Measurements from ENCODE around the gene TRPC6. TPM values are rescaled to one million over a fixed set of nuclear protein-coding genes. Genes with fewer than 3 reads are reported as not detected.

The TRPC6 gene
- total RNA-seq, 1 donor from 2014 or later: 5.6 TPM

- Histone ChIP-seq H3K9me3 (no peaks in the 10 kb centered on the region), H3K36me3 (no peaks in the 10 kb centered on the region), H3K27ac (no peak overlapping the region), H3K4me3 (no peak overlapping the region), H3K4me1 (no peaks in the 10 kb centered on the region), H3K27me3 (no peaks in the 10 kb centered on the region)
- intact Hi-C loops (cut with DNase I): no loop called here
- DNase-seq (ENCODE audit: extremely low spot score in 2 of 2): no peak
- TF ChIP-seq POLR2AphosphoS5 (IDR thresholded peaks at IDR 0.05; ENCODE audit: insufficient read depth in 1 of 2, low read depth in 1 of 2): no peak
- peak in 1 of 3 experiments; percentile 33 for TF ChIP-seq CTCF (IDR thresholded peaks at IDR 0.05)
Measured at GRCh38 chr11:101456812-101457211, 127.0 kb downstream of the TRPC6 start.

- no peak for TF ChIP-seq CTCF (IDR thresholded peaks at IDR 0.05)
- TF ChIP-seq POLR2A (IDR thresholded peaks at IDR 0.05): no peak
- no peak for TF ChIP-seq POLR2AphosphoS5 (IDR thresholded peaks at IDR 0.05; ENCODE audit: insufficient read depth in 1 of 2, low read depth in 1 of 2)
- Histone ChIP-seq H3K9me3 (no peaks in the 10 kb centered on the region), H3K4me1 (no peaks in the 10 kb centered on the region), H3K4me3 (no peak overlapping the region), H3K27me3 (no peaks in the 10 kb centered on the region), H3K27ac (no peak overlapping the region), H3K36me3 (no peaks in the 10 kb centered on the region)
- intact Hi-C loops (cut with DNase I): no loop called here
- DNase-seq (ENCODE audit: extremely low spot score in 2 of 2): no peak
Measured at GRCh38 chr11:101453682-101454081, 130.1 kb downstream of the TRPC6 start.

- H3K4me1 ChIP-seq: peaks cover 26% of the 10 kb centered on the region
- DNase-seq (ENCODE audit: extremely low spot score in 2 of 2): no peak
- no peak overlapping the region for H3K4me3 ChIP-seq
- intact Hi-C loops (cut with DNase I): no loop called here
- no peaks in the 10 kb centered on the region for H3K9me3 ChIP-seq
- no peaks in the 10 kb centered on the region for H3K36me3 ChIP-seq
- H3K27me3 ChIP-seq: no peaks in the 10 kb centered on the region
- H3K27ac ChIP-seq: no peak overlapping the region
- TF ChIP-seq POLR2AphosphoS5 (IDR thresholded peaks at IDR 0.05; ENCODE audit: insufficient read depth in 1 of 2, low read depth in 1 of 2) (no peak), POLR2A (IDR thresholded peaks at IDR 0.05) (no peak), CTCF (IDR thresholded peaks at IDR 0.05) (no peak)
Measured at GRCh38 chr11:101448881-101449442, 134.8 kb downstream of the TRPC6 start.

GRCh38 chr11:101446726-101447125, 137.1 kb downstream of the TRPC6 start:
- no peak for TF ChIP-seq POLR2AphosphoS5 (IDR thresholded peaks at IDR 0.05; ENCODE audit: insufficient read depth in 1 of 2, low read depth in 1 of 2)
- TF ChIP-seq POLR2A (IDR thresholded peaks at IDR 0.05): no peak
- no peak for TF ChIP-seq CTCF (IDR thresholded peaks at IDR 0.05)

GRCh38 chr11:101446238-101446637, 137.6 kb downstream of the TRPC6 start:
- no peak overlapping the region for H3K27ac ChIP-seq
- H3K4me3 ChIP-seq: no peak overlapping the region
- no peaks in the 10 kb centered on the region for H3K9me3 ChIP-seq
- H3K4me1 ChIP-seq: peaks cover 46% of the 10 kb centered on the region
- intact Hi-C loops (cut with DNase I): no loop called here
- no peak for DNase-seq (ENCODE audit: extremely low spot score in 2 of 2)
- no peaks in the 10 kb centered on the region for H3K36me3 ChIP-seq
- TF ChIP-seq POLR2AphosphoS5 (IDR thresholded peaks at IDR 0.05; ENCODE audit: insufficient read depth in 1 of 2, low read depth in 1 of 2) (no peak), CTCF (IDR thresholded peaks at IDR 0.05) (no peak), POLR2A (IDR thresholded peaks at IDR 0.05) (no peak)
- no peaks in the 10 kb centered on the region for H3K27me3 ChIP-seq

More at GRCh38 chr11:101446726-101447125, 137.1 kb downstream of the TRPC6 start:
- Histone ChIP-seq H3K4me3 (no peak overlapping the region), H3K27me3 (no peaks in the 10 kb centered on the region), H3K27ac (no peak overlapping the region), H3K9me3 (no peaks in the 10 kb centered on the region), H3K36me3 (no peaks in the 10 kb centered on the region), H3K4me1 (peaks cover 42% of the 10 kb centered on the region)
- intact Hi-C loops (cut with DNase I): no loop called here
- DNase-seq (ENCODE audit: extremely low spot score in 2 of 2): no peak

Data from vagina (tissue), 2 donors.